Endothelial cell of umbilical vein (primary cell): ENCODE data around the gene AMIGO3. TPM values are rescaled to one million over a fixed set of nuclear protein-coding genes. Genes with fewer than 3 reads are reported as not detected.

ENCODE experiments used
- BruUV-seq: library from RNA; stranded (reverse); fragments of 400-500 nt; replicated peaks from 2 replicates; lab custom pipeline; 2021; lab: Mats Ljungman, UMichigan
- CTCF ChIA-PET: fragments of 300-600, 350-600 bp; sonication (Branson Sonifier 250); formaldehyde crosslinking; loops from one replicate; lab custom pipeline; 2021; ENCODE audit warnings: antibody characterized with exemption, inconsistent platforms; lab: Charles Lee
- POLR2A ChIA-PET: fragments of 300-600, 350-600 bp; sonication (Branson Sonifier 250); formaldehyde crosslinking; loops from one replicate; lab custom pipeline; 2021; ENCODE audit warnings: antibody characterized with exemption, inconsistent platforms; lab: Charles Lee
- DNase-seq: peaks from one replicate; pipeline ENCODE4 v3.0.0-alpha.2; 2011; ENCODE audit warnings: low read depth, low spot score
- FAIRE-seq: peaks from 2 replicates; lab custom pipeline; 2011; peaks lifted over from hg19 to GRCh38; lab: Jason Lieb, UNC
- H2AFZ ChIP-seq: 2 replicates; pipeline ENCODE4 v1.6.0; 2012; ENCODE audit warnings: low read depth, low read length, control low read depth, inconsistent platforms
- H3K27ac ChIP-seq: 2 replicates; pipeline ENCODE4 v1.5.1; 2011; ENCODE audit warnings: low read depth, mild to moderate bottlenecking, control low read depth, low read length, moderate library complexity; ENCODE audit not compliant: insufficient read depth
- H3K27me3 ChIP-seq, 2 experiments: 2 replicates each; pipeline versions ENCODE4 v1.6.0 to v1.6.1; 2011; ENCODE audit warnings: low read length in 2 of 2, mixed read lengths in 1 of 2; ENCODE audit not compliant: control insufficient read depth in 2 of 2, insufficient read depth in 2 of 2
- H3K36me3 ChIP-seq, 2 experiments: 2 replicates in 1 of 2; 3 replicates in 1 of 2; pipeline ENCODE4 v1.5.1; 2011; ENCODE audit warnings: low read length in 2 of 2, mild to moderate bottlenecking in 1 of 2, moderate library complexity in 1 of 2; ENCODE audit not compliant: control insufficient read depth in 2 of 2, insufficient read depth in 2 of 2; ENCODE audit errors: extremely low read depth in 1 of 2
- H3K4me1 ChIP-seq: 3 replicates; pipeline ENCODE4 v1.5.1; 2011; ENCODE audit warnings: mild to moderate bottlenecking, low read length; ENCODE audit not compliant: control insufficient read depth, insufficient read depth; ENCODE audit errors: extremely low read depth
- H3K4me2 ChIP-seq: 2 replicates; pipeline ENCODE4 v1.6.1; 2011; ENCODE audit warnings: low read length, control low read depth, mixed read lengths; ENCODE audit not compliant: insufficient read depth
- H3K4me3 ChIP-seq, 3 experiments: fragments of 200-600 bp in 1 of 3; sonication (generic), shearing (Covaris generic) in 1 of 3; replicated peaks in 1 of 3; 2 replicates each; pipeline ENCODE4 v1.5.1; 2011 to 2016; ENCODE audit warnings: control low read depth in 3 of 3, low read length in 3 of 3, mild to moderate bottlenecking in 2 of 3, inconsistent platforms in 1 of 3, low read depth in 1 of 3, moderate library complexity in 1 of 3; ENCODE audit not compliant: insufficient read depth in 1 of 3
- H3K79me2 ChIP-seq: 2 replicates; pipeline ENCODE4 v1.6.0; 2012; ENCODE audit warnings: low read length, inconsistent platforms; ENCODE audit not compliant: control insufficient read depth, insufficient read depth
- H3K9ac ChIP-seq: replicated peaks from 2 replicates; pipeline ENCODE3; 2011; ENCODE audit warnings: low read length, control low read depth; ENCODE audit not compliant: insufficient read depth; ENCODE audit errors: extremely low read depth
- H3K9me1 ChIP-seq: replicated peaks from 3 replicates; pipeline ENCODE4 v1.6.0; 2011; ENCODE audit warnings: mild to moderate bottlenecking, low read length; ENCODE audit not compliant: control insufficient read depth, insufficient read depth; ENCODE audit errors: extremely low read depth
- H3K9me3 ChIP-seq: replicated peaks from 2 replicates; pipeline ENCODE4 v1.5.1; 2012; ENCODE audit warnings: low read length, inconsistent platforms; ENCODE audit not compliant: control insufficient read depth, insufficient read depth
- H4K20me1 ChIP-seq: replicated peaks from 2 replicates; pipeline ENCODE3; 2011; ENCODE audit warnings: mild to moderate bottlenecking, low read length; ENCODE audit not compliant: control insufficient read depth, insufficient read depth; ENCODE audit errors: extremely low read depth
- EZH2 ChIP-seq: IDR thresholded peaks from 2 replicates; pipeline ENCODE4 v1.6.1; 2012; ENCODE audit warnings: borderline replicate concordance, low read depth, mild to moderate bottlenecking, moderate library complexity, low read length, inconsistent platforms; ENCODE audit not compliant: severe bottlenecking
- FOS ChIP-seq: IDR thresholded peaks from 2 replicates; pipeline ENCODE4 v1.6.1; 2011; ENCODE audit warnings: mild to moderate bottlenecking, low read length, moderate library complexity, borderline replicate concordance; ENCODE audit not compliant: insufficient read depth
- GATA2 ChIP-seq: IDR thresholded peaks from 2 replicates; pipeline ENCODE4 v1.7.0; 2011; ENCODE audit warnings: low read depth, mild to moderate bottlenecking, moderate library complexity, mixed read lengths, low read length; ENCODE audit not compliant: insufficient read length, insufficient read depth
- JUN ChIP-seq: IDR thresholded peaks from 2 replicates; pipeline ENCODE4 v1.6.1; 2011; ENCODE audit warnings: borderline replicate concordance, low read depth; ENCODE audit not compliant: insufficient read length, insufficient read depth
- MYC ChIP-seq: IDR thresholded peaks from one replicate; pipeline ENCODE4 v1.6.1; 2011; ENCODE audit warnings: mild to moderate bottlenecking, low read depth, low read length
- POLR2A ChIP-seq: IDR thresholded peaks from 2 replicates; pipeline ENCODE4 v1.6.1; 2012; ENCODE audit warnings: low read depth, mild to moderate bottlenecking, control low read depth, low read length
- POLR2AphosphoS5 ChIP-seq: IDR thresholded peaks from 2 replicates; pipeline ENCODE4 v1.6.1; 2012; ENCODE audit warnings: low read depth, mild to moderate bottlenecking, control low read depth, low read length, moderate library complexity; ENCODE audit not compliant: insufficient read depth
- dilution Hi-C: fragments of 300-500 bp; cut with MboI; formaldehyde crosslinking; loops from one replicate; pipeline ENCODE4 v1.15.0; 2019; ENCODE audit warnings: low sequenced_read_pairs; ENCODE audit not compliant: extremely low pct_ligation_motif_present
- intact Hi-C: fragments of 100-400 bp; cut with micrococcal nuclease; formaldehyde crosslinking; loops from one replicate; pipeline ENCODE4 v1.10.0; 2022
- polyA plus RNA-seq, 4 experiments: library from polyadenylated mRNA; depleted of rRNA in 3 of 4; stranded (reverse) in 3 of 4; unstranded in 1 of 4; fragments of >200 nt; gene quantifications; 2 replicates each; pipeline versions ENCODE4 v1.2.1 to v1.2.3, GENCODE V29; 2011 to 2012; ENCODE audit warnings: missing spikeins in 1 of 4
- total RNA-seq: library from RNA; stranded (reverse); gene quantifications from 2 replicates; pipeline ENCODE4 v1.2.3, GENCODE V29; 2021
- TF ChIP-seq, protein P1 (sequence below): IDR thresholded peaks from 2 replicates; pipeline ENCODE4 v1.6.1; 2011; ENCODE audit not compliant: insufficient read depth, insufficient read length
- TF ChIP-seq, protein P2 (sequence below), 2 donors: IDR thresholded peaks; 1 replicate in 1 of 2; 2 replicates in 1 of 2; pipeline ENCODE4 v1.5.1; 2011; ENCODE audit warnings: low read length in 2 of 2, mild to moderate bottlenecking in 2 of 2, moderate library complexity in 2 of 2, control low read depth in 1 of 2, inconsistent platforms in 1 of 2, low read depth in 1 of 2; ENCODE audit not compliant: insufficient read depth in 1 of 2; ENCODE audit errors: extremely low read depth in 1 of 2

Gene AMIGO3
- total and polyA plus RNA-seq, 2 donors (not counting 3 experiments of a cell fraction or from before 2014, with no cell fraction given): 0.21 TPM; not detected in 1

DNA sequence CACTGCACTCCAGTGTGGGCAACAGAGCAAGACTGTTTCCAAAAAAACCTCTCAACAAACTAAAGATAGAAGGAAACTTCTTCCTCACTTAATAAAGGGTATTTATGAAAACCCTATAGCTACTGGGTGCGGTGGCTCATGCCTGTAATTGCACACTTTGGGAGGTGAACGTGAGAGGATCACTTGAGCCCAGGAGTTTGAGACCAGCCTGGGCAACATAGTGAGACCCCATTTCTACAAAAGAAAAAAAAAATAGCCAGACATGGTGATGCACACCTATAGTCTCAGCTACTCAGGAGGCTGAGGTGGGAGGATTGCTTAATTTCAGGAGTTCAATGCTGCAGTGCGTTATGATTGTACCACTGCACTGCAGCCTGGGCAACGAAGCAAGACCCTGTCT is 44.5 kb upstream of the AMIGO3 start:
- Histone ChIP-seq H3K4me2 (no peak overlapping the region), H3K27ac (no peak overlapping the region), H3K9me1 (no peaks in the 10 kb centered on the region), H3K9me3 (no peaks in the 10 kb centered on the region), H3K9ac (no peak overlapping the region), H3K4me3 (no peak overlapping the region), H3K27me3 (no peaks in the 10 kb centered on the region), H3K79me2 (peaks cover 61% of the 10 kb centered on the region), H2AFZ (no peak overlapping the region), H3K4me1 (no peaks in the 10 kb centered on the region), H4K20me1 (peaks cover 5% of the 10 kb centered on the region), H3K36me3 (no peaks in the 10 kb centered on the region)
- intact Hi-C loops (no loop called here), dilution Hi-C loops (no loop called here)
- FAIRE-seq (no peak), DNase-seq (no peak)
- CTCF ChIA-PET: no interaction called here
- POLR2A ChIA-PET: no interaction called here
- BruUV-seq: no TSS peak
- no peak for TF ChIP-seq EZH2
- TF ChIP-seq, protein P1, sequence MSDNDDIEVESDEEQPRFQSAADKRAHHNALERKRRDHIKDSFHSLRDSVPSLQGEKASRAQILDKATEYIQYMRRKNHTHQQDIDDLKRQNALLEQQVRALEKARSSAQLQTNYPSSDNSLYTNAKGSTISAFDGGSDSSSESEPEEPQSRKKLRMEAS: no peak
- no peak for TF ChIP-seq POLR2A
- TF ChIP-seq GATA2: no peak
- TF ChIP-seq FOS: no peak
- no peak for TF ChIP-seq MYC
- no peak for TF ChIP-seq JUN
- TF ChIP-seq, protein P2, sequence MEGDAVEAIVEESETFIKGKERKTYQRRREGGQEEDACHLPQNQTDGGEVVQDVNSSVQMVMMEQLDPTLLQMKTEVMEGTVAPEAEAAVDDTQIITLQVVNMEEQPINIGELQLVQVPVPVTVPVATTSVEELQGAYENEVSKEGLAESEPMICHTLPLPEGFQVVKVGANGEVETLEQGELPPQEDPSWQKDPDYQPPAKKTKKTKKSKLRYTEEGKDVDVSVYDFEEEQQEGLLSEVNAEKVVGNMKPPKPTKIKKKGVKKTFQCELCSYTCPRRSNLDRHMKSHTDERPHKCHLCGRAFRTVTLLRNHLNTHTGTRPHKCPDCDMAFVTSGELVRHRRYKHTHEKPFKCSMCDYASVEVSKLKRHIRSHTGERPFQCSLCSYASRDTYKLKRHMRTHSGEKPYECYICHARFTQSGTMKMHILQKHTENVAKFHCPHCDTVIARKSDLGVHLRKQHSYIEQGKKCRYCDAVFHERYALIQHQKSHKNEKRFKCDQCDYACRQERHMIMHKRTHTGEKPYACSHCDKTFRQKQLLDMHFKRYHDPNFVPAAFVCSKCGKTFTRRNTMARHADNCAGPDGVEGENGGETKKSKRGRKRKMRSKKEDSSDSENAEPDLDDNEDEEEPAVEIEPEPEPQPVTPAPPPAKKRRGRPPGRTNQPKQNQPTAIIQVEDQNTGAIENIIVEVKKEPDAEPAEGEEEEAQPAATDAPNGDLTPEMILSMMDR (IDR thresholded peaks at IDR 0.05; ENCODE audit: extremely low read depth in 1 of 2, insufficient read depth in 1 of 2, low read depth in 1 of 2, low read length in 2 of 2): no peak
- TF ChIP-seq POLR2AphosphoS5: no peak
